ENCODE measurements around the gene ZMYM4.
"Not testable (repeated sequence)": the region's sequence is repeated elsewhere in the genome, so short reads cannot be mapped to it uniquely, and the experiment has no call there.

ZMYM4 gene

DNA sequence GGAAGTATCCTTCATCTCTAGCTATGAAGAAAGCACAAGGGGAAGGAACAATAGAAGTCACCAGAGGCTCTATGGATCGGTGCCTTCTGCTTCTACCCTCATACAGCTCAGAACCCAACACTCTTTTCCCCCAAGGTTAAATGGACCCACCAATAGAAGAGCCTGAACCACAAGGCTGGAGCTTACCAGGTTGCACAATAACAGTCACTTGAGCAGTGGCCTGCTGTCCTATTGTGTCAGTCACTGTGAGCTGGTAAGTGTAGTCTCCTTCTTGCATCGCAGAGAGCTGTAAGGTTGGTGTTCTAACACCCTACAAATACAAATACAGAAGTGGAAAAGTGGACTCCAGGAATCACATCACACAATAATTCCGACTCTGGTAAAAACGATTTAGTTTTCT, 185.7 kb downstream of the ZMYM4 start:
- Histone ChIP-seq H3K9ac (ENCODE audit: low read length) (no peak overlapping the region), H3K4me3 (ENCODE audit: low read depth, low read length) (no peak overlapping the region), H3K27me3 (ENCODE audit: control insufficient read depth, insufficient read depth, low read length) (no peaks in the 10 kb centered on the region), H3K27ac (ENCODE audit: low read depth, low read length) (no peak overlapping the region), H3K9me3 (ENCODE audit: control insufficient read depth, insufficient read depth, low read depth, low read length) (no peaks in the 10 kb centered on the region), H3K36me3 (ENCODE audit: control insufficient read depth, insufficient read depth, low read length) (peaks cover 66% of the 10 kb centered on the region), H3K4me1 (ENCODE audit: control insufficient read depth, insufficient read depth, low read length) (no peaks in the 10 kb centered on the region)

DNA sequence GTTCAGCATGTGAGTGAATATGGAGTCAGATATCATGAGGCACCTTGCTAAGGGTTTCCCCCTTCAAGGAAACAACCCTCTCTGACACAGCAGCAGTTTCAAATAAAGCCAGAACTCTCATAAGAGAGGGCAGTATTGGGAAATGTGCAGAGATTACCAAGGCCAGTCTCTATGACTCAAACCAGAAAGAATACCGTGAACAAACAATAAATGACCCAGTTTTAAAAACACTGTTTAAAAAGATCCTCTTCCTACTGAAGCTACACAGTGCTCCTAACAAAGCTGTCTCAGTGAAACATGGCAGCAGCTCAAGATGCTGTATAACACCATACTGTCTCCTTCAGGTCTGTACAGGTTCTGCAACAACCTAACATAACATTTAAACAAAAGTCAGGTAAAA, 186.1 kb downstream of the ZMYM4 start:
- H3K27me3 ChIP-seq (ENCODE audit: control insufficient read depth, insufficient read depth, low read length): no peaks in the 10 kb centered on the region
- H3K4me1 ChIP-seq (ENCODE audit: control insufficient read depth, insufficient read depth, low read length): no peaks in the 10 kb centered on the region
- no peak overlapping the region for H3K9ac ChIP-seq (ENCODE audit: low read length)
- H3K4me3 ChIP-seq (ENCODE audit: low read depth, low read length): no peak overlapping the region
- H3K9me3 ChIP-seq (ENCODE audit: control insufficient read depth, insufficient read depth, low read depth, low read length): no peaks in the 10 kb centered on the region
- H3K36me3 ChIP-seq (ENCODE audit: control insufficient read depth, insufficient read depth, low read length): peaks cover 62% of the 10 kb centered on the region
- no peak overlapping the region for H3K27ac ChIP-seq (ENCODE audit: low read depth, low read length)

DNA sequence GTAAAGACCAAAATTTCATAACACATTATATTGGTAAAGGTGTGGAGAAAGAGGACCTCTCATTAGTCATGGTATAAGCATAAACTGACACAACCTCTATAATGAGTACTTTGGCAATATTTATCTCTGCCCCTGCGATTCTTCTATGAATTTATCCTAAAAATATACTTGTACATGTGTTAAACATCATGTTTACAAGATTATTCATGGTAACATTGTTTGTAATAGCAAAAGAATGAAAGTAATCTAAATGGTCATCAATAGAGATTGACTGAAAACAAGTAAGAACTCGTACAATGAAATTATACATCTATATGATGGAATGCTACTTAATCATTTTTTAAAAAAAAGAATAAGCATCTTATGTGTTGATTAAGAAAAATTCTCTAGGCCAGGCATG, 192.3 kb downstream of the ZMYM4 start:
- no peak overlapping the region for H3K27ac ChIP-seq (ENCODE audit: low read depth, low read length)
- H3K9ac ChIP-seq (ENCODE audit: low read length): no peak overlapping the region
- peaks cover 14% of the 10 kb centered on the region for H3K9me3 ChIP-seq (ENCODE audit: control insufficient read depth, insufficient read depth, low read depth, low read length)
- no peaks in the 10 kb centered on the region for H3K27me3 ChIP-seq (ENCODE audit: control insufficient read depth, insufficient read depth, low read length)
- no peaks in the 10 kb centered on the region for H3K4me1 ChIP-seq (ENCODE audit: control insufficient read depth, insufficient read depth, low read length)
- H3K4me3 ChIP-seq (ENCODE audit: low read depth, low read length): no peak overlapping the region
- peaks cover 59% of the 10 kb centered on the region for H3K36me3 ChIP-seq (ENCODE audit: control insufficient read depth, insufficient read depth, low read length)

DNA sequence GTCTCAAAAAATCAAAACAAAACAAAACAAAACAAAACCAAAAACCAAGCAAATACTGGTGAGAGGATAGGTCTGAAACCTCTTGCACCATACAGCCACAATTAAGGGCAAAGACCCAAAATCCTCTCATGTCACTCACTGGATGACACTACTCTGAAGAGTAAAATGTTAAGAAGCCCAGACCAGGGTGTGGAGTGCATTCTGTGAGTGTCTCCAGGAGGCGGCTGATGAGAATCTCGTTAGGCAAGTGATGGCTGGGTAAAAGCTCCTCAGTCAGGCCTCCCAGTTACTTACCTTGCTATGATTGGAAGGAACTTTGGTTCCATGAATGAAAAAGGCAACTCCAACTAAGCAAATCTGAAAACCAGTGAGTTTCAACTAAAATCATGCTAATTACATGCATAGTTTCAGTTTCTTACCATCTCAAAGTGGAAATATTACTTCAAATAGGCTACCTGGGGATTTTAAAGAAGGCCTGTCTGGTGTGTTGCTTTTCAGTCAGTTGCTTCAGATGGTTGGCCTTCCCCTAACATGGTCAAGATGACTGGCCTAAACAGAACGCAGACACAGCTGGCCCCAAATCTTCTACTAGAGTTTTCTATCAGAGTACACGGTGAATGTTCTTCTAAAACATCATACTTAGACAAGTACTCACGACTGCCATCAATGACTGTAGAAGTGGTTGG, 193.6 kb downstream of the ZMYM4 start:
- peaks cover 66% of the 10 kb centered on the region for H3K36me3 ChIP-seq (ENCODE audit: control insufficient read depth, insufficient read depth, low read length)
- no peak overlapping the region for H3K4me3 ChIP-seq (ENCODE audit: low read depth, low read length)
- no peak overlapping the region for H3K9ac ChIP-seq (ENCODE audit: low read length)
- H3K27ac ChIP-seq (ENCODE audit: low read depth, low read length): no peak overlapping the region
- H3K9me3 ChIP-seq (ENCODE audit: control insufficient read depth, insufficient read depth, low read depth, low read length): peaks cover 18% of the 10 kb centered on the region
- no peaks in the 10 kb centered on the region for H3K4me1 ChIP-seq (ENCODE audit: control insufficient read depth, insufficient read depth, low read length)
- H3K27me3 ChIP-seq (ENCODE audit: control insufficient read depth, insufficient read depth, low read length): no peaks in the 10 kb centered on the region

DNA sequence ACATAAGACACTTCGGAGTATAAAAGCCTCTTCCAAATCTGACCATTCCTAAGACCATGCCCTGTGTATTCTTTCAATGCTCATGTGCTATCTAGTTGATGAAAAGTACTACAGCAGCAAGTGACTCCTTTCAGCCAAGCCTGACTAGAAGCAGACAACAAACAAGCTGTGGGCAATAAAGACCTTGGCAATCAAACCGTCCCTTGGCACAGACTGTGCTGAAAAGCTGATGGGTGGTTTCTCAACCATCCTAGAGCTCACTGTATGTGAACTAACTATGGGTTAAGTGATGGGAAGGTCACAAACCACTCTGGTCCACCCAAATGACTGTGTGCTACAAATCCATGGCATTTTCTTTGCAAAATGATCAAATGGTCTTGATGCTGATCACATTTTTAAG, 194.7 kb downstream of the ZMYM4 start:
- no peak overlapping the region for H3K4me3 ChIP-seq (ENCODE audit: low read depth, low read length)
- H3K36me3 ChIP-seq (ENCODE audit: control insufficient read depth, insufficient read depth, low read length): peaks cover 68% of the 10 kb centered on the region

DNA sequence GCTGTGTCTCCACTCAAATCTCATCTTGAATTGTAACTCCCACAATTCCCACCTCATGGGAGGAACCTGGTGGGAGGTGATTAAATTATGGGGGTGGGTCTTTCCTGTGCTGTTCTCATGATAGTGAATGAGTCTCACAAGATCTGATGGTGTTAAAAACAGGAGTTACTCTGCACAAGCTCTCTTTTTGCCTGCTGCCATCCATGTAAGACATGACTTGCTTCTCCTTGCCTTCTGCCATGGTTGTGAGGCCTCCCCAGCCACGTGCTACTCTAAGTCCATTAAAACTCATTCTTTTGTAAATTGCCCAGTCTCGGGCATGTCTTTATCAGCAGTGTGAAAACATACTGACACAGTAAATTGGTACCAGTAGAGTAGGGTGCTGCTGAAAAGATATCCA, 195.2 kb downstream of the ZMYM4 start:
- not testable (repeated sequence) for H3K4me3 ChIP-seq (ENCODE audit: low read depth, low read length); H3K27me3 ChIP-seq (ENCODE audit: control insufficient read depth, insufficient read depth, low read length); H3K27ac ChIP-seq (ENCODE audit: low read depth, low read length); H3K9ac ChIP-seq (ENCODE audit: low read length); H3K4me1 ChIP-seq (ENCODE audit: control insufficient read depth, insufficient read depth, low read length)
- Histone ChIP-seq H3K36me3 (ENCODE audit: control insufficient read depth, insufficient read depth, low read length) (peaks cover 72% of the 10 kb centered on the region), H3K9me3 (ENCODE audit: control insufficient read depth, insufficient read depth, low read depth, low read length) (peaks cover 18% of the 10 kb centered on the region)

More for the DNA sequence above, 194.7 kb downstream of the ZMYM4 start:
- Histone ChIP-seq H3K27ac (ENCODE audit: low read depth, low read length) (no peak overlapping the region), H3K9me3 (ENCODE audit: control insufficient read depth, insufficient read depth, low read depth, low read length) (peaks cover 18% of the 10 kb centered on the region), H3K27me3 (ENCODE audit: control insufficient read depth, insufficient read depth, low read length) (no peaks in the 10 kb centered on the region), H3K4me1 (ENCODE audit: control insufficient read depth, insufficient read depth, low read length) (no peaks in the 10 kb centered on the region), H3K9ac (ENCODE audit: low read length) (no peak overlapping the region)

DNA sequence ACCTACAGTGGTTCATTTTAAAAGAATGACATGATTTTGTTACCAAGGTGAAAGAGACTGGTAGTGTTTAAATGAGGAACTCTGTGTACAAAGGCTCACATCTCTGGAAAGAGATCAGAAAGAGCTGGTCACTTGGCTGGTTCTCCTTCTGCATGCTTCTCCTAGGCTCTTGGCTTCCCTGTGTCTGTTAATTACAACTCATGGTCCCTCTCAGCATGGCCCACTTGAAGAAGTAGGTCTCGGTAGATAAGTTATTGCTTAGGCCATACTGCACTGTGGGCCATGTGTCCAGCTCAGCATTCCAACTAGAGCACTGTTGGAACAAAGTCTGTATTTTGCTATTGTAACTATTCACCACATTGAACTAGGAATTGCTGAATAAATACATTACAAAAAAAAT, 197.6 kb downstream of the ZMYM4 start:
- no peak overlapping the region for H3K4me3 ChIP-seq (ENCODE audit: low read depth, low read length)
- H3K9ac ChIP-seq (ENCODE audit: low read length): no peak overlapping the region
- H3K36me3 ChIP-seq (ENCODE audit: control insufficient read depth, insufficient read depth, low read length): peaks cover 86% of the 10 kb centered on the region
- H3K27me3 ChIP-seq (ENCODE audit: control insufficient read depth, insufficient read depth, low read length): no peaks in the 10 kb centered on the region
- H3K9me3 ChIP-seq (ENCODE audit: control insufficient read depth, insufficient read depth, low read depth, low read length): peaks cover 18% of the 10 kb centered on the region
- H3K27ac ChIP-seq (ENCODE audit: low read depth, low read length): no peak overlapping the region
- H3K4me1 ChIP-seq (ENCODE audit: control insufficient read depth, insufficient read depth, low read length): peaks cover 8% of the 10 kb centered on the region

DNA sequence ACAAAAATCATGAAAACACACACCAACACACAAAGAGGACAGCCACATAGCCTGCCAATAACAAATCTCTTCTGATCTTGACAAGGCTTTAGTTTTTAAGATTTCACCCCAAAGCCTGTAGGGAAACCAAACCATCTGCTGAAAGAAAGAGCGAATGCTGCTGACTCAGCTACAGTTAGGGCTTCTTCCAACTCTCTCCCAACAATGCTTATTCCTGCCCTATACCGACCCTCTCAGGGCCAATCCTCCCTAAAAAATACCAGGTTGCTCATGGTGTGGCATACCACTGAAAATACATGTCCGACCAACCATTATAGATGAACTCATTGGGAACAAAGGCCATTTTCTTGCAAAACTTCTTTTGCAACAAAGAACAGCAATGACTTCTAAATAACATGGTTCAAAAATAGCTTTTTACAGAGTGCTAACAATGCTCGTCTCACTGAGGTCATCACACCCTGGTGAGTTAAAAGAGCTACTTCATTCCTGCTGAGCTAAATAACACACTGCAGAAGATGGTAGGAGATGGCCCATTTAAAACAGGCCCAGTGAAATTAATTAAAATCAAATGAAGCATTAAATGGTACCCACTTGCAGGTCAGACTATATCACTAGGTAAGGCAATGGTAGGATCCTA, 202.6 kb downstream of the ZMYM4 start:
- Histone ChIP-seq H3K9me3 (ENCODE audit: control insufficient read depth, insufficient read depth, low read depth, low read length) (peaks cover 2% of the 10 kb centered on the region; the same call in 1 of the 2 replicates), H3K27me3 (ENCODE audit: control insufficient read depth, insufficient read depth, low read length) (no peaks in the 10 kb centered on the region), H3K9ac (ENCODE audit: low read length) (peak overlapping the region; percentile 21), H3K4me1 (ENCODE audit: control insufficient read depth, insufficient read depth, low read length) (peaks cover 18% of the 10 kb centered on the region), H3K4me3 (ENCODE audit: low read depth, low read length) (no peak overlapping the region), H3K36me3 (ENCODE audit: control insufficient read depth, insufficient read depth, low read length) (peaks cover 64% of the 10 kb centered on the region), H3K27ac (ENCODE audit: low read depth, low read length) (peak overlapping the region; percentile 71)
